Choroid plexus epithelial cell (primary cell): ENCODE data around the gene MCU.

Source experiments
- DNase-seq: peaks from one replicate; pipeline ENCODE4 v3.0.0-alpha.2; 2010; ENCODE audit warnings: low read depth
- H3K4me3 ChIP-seq: 2 replicates; pipeline ENCODE4 v1.5.1; 2011; ENCODE audit warnings: low read depth, mild to moderate bottlenecking, control low read depth, low read length, moderate library complexity
- TF ChIP-seq, protein P1 (sequence below): conservative IDR thresholded peaks from 2 replicates; pipeline ENCODE4 v1.5.1; 2011; ENCODE audit warnings: low read depth, mild to moderate bottlenecking, control low read depth, inconsistent platforms, low read length, moderate library complexity

MCU gene

DNA sequence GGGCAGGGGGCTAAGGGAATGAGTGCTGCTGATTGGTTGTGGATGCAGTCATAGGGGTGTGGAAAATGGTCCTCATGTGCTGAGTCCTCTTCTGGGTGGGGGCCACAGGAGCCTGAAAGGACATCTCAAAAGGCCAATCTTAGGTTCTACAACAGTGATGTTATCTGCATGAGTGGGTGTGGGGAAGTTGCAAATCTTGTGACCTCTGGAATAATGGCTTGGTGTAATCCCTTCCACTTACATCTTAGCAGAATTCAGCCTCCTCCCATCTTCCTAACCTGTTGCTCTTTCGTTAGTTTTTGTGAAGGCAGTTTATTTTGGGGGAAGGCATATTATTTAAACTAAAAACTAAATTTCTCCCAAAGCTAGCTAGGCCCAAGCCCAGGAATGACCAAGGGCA is 159.6 kb downstream of the MCU start:
- TF ChIP-seq, protein P1, sequence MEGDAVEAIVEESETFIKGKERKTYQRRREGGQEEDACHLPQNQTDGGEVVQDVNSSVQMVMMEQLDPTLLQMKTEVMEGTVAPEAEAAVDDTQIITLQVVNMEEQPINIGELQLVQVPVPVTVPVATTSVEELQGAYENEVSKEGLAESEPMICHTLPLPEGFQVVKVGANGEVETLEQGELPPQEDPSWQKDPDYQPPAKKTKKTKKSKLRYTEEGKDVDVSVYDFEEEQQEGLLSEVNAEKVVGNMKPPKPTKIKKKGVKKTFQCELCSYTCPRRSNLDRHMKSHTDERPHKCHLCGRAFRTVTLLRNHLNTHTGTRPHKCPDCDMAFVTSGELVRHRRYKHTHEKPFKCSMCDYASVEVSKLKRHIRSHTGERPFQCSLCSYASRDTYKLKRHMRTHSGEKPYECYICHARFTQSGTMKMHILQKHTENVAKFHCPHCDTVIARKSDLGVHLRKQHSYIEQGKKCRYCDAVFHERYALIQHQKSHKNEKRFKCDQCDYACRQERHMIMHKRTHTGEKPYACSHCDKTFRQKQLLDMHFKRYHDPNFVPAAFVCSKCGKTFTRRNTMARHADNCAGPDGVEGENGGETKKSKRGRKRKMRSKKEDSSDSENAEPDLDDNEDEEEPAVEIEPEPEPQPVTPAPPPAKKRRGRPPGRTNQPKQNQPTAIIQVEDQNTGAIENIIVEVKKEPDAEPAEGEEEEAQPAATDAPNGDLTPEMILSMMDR, result no peak
- no peak overlapping the region for H3K4me3 ChIP-seq
- DNase-seq, result no peak

DNA sequence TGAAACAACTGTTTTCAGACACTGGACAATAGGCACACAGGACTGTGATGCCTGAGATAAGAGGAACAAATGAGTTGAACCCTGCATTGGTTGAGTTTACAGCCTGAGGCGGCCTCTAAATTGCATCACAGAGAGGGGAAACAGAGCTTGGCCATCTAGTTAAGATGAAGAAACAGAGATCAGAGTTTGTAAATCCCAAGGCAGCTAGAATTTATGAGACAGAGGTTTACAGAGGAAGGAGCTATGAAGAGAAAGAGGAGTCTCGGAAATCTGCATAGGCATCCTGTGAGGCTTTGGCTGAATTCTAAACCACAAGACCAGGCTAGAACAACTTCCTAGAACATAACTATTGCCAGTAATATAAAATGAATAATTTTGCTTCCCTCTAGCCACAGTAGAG is 160.6 kb downstream of the MCU start:
- TF ChIP-seq, protein P1, result no peak
- DNase-seq, result no peak
- no peak overlapping the region for H3K4me3 ChIP-seq

DNA sequence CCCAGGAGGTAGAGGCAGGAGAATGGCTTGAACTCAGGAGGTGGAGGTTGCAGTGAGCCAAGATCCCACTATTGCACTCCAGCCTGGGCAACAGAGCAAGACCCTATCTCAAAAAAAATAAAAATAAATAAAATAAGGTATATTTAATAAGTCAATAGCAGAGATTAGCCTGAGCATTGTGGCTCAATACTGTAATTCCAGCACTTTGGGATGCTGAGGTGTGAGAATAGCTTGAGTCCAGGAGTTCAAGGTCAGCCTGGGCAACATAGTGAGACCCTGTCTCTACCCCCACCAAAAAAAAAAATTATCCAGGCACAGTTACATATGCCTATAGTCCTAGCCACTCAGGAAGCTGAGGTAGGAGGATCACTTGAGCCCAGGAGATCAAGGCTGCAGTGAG is 163.2 kb downstream of the MCU start:
- TF ChIP-seq, protein P1, result no peak
- no peak for DNase-seq
- no peak overlapping the region for H3K4me3 ChIP-seq

DNA sequence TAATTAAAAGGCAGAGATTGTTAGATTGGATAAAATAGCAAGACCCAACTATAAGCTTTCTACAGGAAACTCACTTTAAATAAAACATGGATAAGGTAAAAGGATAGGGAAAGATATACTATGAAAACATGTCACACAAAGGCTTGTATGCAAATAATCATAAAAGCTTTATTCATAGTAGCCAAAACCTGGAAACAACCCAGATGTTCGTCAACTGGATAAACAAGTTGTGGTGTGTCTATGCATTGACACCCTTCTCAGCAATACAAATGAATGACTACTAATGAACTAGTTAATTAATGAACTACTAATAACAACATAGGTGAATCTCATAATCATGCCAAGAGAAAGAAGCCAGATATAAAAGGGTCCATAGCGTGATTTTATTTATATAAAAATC is 163.8 kb downstream of the MCU start:
- H3K4me3 ChIP-seq, result no peak overlapping the region
- TF ChIP-seq, protein P1, result no peak
- no peak for DNase-seq

DNA sequence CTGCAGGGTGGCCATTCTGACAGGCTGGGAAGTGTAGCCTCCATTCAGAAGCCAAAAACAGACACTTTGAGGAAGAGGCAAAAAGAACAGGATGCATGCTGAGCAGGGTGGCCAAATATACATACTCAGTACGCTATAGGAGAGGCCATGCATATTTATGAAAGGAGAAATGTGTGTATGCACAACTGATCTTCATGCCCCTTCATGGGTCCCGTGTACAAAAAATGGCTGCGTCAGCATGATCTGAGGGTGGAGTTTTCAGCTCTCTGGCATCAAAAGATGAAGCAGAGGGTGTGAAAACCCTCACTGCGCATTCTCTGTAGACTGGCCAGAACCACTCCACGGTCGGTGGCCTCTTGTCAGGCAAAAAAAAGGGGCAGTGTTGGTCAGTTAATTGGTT is 166.1 kb downstream of the MCU start:
- H3K4me3 ChIP-seq, result no peak overlapping the region
- TF ChIP-seq, protein P1, result no peak
- DNase-seq, result no peak

DNA sequence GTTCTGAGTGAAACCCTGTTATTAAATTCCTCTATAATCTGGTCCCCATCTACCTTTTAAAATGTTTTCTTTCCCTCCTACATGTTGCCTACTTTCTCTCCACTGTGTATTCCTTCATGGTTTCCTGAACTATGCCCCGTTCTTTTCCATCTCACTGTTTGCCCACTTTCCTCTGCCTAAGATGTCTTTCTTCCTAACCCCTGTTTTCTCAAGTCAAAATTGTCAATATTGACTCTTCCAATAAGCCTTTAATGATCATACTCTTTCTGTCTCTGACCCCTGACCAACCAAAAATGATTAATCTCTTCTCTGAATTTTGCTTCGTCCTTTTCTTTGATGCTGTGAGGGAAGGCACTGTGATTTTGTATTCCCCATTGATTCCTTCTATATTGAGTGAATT is 171.0 kb downstream of the MCU start:
- DNase-seq, result no peak
- no peak overlapping the region for H3K4me3 ChIP-seq
- TF ChIP-seq, protein P1, result no peak

DNA sequence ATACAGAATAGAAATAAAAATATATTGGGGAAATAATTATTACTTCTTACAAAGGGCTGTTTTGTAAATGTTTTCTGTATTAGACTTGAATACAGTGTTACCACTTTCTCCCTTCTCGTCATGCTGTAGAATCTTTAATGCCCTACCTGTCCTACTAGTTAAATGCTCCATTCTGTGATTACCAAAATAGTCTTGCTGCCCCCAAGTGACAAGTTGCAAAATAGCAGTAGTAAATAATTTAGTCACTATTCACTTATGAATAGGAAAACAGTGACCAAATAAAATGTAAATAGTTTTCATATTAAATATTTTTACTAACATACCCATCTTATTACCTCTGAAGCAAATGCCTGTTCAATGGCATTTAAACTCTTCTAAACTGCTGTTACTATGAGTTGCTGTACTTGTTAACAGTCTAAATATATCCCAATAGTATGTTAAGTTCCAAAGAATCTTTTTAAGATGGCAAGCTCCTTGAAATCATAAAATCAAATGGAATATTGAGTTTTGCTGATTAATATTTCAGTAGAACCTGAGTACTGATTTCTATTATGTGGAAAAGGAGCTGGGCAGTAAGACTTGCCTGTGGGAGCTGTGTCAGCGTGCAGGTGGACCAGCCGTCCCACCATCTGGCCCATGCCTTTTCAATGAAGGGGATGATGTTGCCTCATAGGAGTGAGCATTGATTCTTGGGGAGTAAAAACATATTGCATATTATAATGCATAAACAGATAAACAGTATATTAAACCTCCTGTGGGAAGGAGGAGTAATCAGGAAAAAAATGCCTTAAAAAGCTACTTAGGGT is 183.5 kb downstream of the MCU start:
- peak; percentile 61 for DNase-seq
- no peak overlapping the region for H3K4me3 ChIP-seq
- TF ChIP-seq, protein P1, result peak; percentile 57
